Measurements from ENCODE around the gene ITIH5.

DNA sequence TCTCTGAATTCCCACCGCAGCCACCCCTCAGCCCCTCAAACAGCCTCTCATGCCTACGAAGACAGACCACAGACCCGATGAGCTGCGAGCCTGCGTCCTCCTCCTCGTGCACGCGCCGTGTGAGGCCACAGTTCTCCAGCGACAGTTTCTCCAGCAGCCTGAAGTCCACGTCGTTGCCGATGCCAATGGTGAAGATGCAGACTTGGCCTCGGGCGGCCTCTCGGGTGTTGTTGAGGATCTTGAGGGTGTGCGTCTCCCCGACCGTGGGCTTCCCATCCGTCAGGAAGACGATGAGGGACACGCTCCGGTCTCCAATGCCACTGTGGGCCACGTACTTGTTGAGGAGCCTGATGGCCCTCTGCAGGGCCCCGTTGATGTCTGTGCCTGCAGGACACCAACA lies 87.1 kb downstream of the ITIH5 start:
- TF ChIP-seq, protein P1, sequence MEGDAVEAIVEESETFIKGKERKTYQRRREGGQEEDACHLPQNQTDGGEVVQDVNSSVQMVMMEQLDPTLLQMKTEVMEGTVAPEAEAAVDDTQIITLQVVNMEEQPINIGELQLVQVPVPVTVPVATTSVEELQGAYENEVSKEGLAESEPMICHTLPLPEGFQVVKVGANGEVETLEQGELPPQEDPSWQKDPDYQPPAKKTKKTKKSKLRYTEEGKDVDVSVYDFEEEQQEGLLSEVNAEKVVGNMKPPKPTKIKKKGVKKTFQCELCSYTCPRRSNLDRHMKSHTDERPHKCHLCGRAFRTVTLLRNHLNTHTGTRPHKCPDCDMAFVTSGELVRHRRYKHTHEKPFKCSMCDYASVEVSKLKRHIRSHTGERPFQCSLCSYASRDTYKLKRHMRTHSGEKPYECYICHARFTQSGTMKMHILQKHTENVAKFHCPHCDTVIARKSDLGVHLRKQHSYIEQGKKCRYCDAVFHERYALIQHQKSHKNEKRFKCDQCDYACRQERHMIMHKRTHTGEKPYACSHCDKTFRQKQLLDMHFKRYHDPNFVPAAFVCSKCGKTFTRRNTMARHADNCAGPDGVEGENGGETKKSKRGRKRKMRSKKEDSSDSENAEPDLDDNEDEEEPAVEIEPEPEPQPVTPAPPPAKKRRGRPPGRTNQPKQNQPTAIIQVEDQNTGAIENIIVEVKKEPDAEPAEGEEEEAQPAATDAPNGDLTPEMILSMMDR (IDR thresholded peaks at IDR 0.05) = no peak
- TF ChIP-seq POLR2A (IDR thresholded peaks at IDR 0.05) (no peak), EP300 (IDR thresholded peaks at IDR 0.05) (no peak)
